ENCODE measurements around the gene OSBP2. TPM values are rescaled to one million over a fixed set of nuclear protein-coding genes. Genes with fewer than 3 reads are reported as not detected.
A peak's percentile ranks its signal among the peaks of the same experiment; 100 is the strongest.

The OSBP2 gene
- total and polyA plus RNA-seq, 10 donors = 0.38 to 41.4 (median 6.5) TPM

GRCh38 chr22:30866216-30866615 is 171.5 kb downstream of the OSBP2 start:
- Histone ChIP-seq H3K9me3 (no peaks in the 10 kb centered on the region), H3K4me3 (no peak overlapping the region), H3K27ac (no peak overlapping the region), H3K27me3 (replicated peaks in 1 of 7) (peaks cover 0 to 5% (median 0%) of the 10 kb centered on the region in 7 donors), H3K36me3 (peaks cover 0 to 9% (median 0%) of the 10 kb centered on the region in 6 donors), H3K4me1 (no peaks in the 10 kb centered on the region)
- no peak for DNase-seq
- WGBS, 5 donors = 76 to 93% (median 88%) methylated on average over 8 of the region's 8 CpGs
- TF ChIP-seq CTCF (IDR thresholded peaks at IDR 0.05 in 8 of 11, conservative IDR thresholded peaks at IDR 0.05 in 3 of 11) = no peak
- no peak for TF ChIP-seq POLR2AphosphoS5 (IDR thresholded peaks at IDR 0.05)
- TF ChIP-seq POLR2A (IDR thresholded peaks at IDR 0.05) = no peak
- intact Hi-C loops (cut with DNase I; ENCODE audit: low total_unique reads) = no loop called here

DNA sequence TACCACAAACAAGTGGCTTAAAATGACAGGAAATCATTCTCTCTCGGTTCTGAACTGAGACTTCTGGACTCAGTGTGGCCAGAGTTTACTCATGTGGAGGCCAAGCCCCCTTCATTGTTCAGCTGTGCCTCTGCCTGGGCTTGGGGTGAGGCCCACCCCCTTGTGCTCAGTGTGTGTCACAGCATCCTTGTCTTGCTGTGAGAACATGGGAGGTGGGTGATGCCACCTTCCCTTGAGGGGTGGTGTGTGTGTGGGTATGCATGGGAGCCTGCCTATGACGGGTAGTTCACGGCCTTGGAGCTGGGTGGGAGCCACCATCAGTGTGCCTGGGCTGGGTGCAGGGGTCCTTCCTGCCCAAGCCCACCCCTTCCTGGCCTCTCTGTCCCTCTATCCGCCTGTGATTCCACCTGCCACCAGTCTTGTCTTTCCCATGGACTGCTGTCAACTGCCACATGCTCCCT is 172.2 kb downstream of the OSBP2 start:
- H3K27ac ChIP-seq = no peak overlapping the region

GRCh38 chr22:30867746-30868662 is 173.3 kb downstream of the OSBP2 start:
- DNase-seq = peak; percentile 43
- 88 to 94% (median 92%) methylated on average over 15 to 19 of the region's 19 CpGs for WGBS, 5 donors
- no peaks in the 10 kb centered on the region for H3K4me1 ChIP-seq
- TF ChIP-seq POLR2A (IDR thresholded peaks at IDR 0.05) (no peak), POLR2AphosphoS5 (IDR thresholded peaks at IDR 0.05) (no peak), CTCF (IDR thresholded peaks at IDR 0.05 in 8 of 11, conservative IDR thresholded peaks at IDR 0.05 in 3 of 11) (no peak)
- peaks cover 0 to 15% (median 0%) of the 10 kb centered on the region in 6 donors for H3K36me3 ChIP-seq
- H3K9me3 ChIP-seq = no peaks in the 10 kb centered on the region
- H3K27me3 ChIP-seq (replicated peaks in 1 of 7) = no peaks in the 10 kb centered on the region
- H3K27ac ChIP-seq = no peak overlapping the region
- H3K4me3 ChIP-seq = no peak overlapping the region
- intact Hi-C loops (cut with DNase I; ENCODE audit: low total_unique reads) = no loop called here

More for the DNA sequence above, 172.2 kb downstream of the OSBP2 start:
- WGBS, 5 donors = 48 to 74% (median 67%) methylated on average over 2 to 4 of the region's 4 CpGs
- peaks cover 0 to 4% (median 0%) of the 10 kb centered on the region in 7 donors for H3K27me3 ChIP-seq (replicated peaks in 1 of 7)
- H3K4me3 ChIP-seq = no peak overlapping the region
- DNase-seq = no peak
- H3K36me3 ChIP-seq = peaks cover 0 to 10% (median 0%) of the 10 kb centered on the region in 6 donors
- no peaks in the 10 kb centered on the region for H3K9me3 ChIP-seq
- H3K4me1 ChIP-seq = no peaks in the 10 kb centered on the region
- TF ChIP-seq CTCF (IDR thresholded peaks at IDR 0.05 in 8 of 11, conservative IDR thresholded peaks at IDR 0.05 in 3 of 11) (no peak), POLR2A (IDR thresholded peaks at IDR 0.05) (no peak), POLR2AphosphoS5 (IDR thresholded peaks at IDR 0.05) (no peak)
- intact Hi-C loops (cut with DNase I; ENCODE audit: low total_unique reads) = no loop called here
